Adrenal gland (tissue), 5 donors: ENCODE measurements around the gene BAG3.

ENCODE experiments used
- POLR2A ChIP-seq, 2 donors: fragments of 450-650 bp; IDR thresholded peaks; one replicate each; pipeline ENCODE4 v1.6.1; 2017; ENCODE audit warnings: antibody characterized with exemption in 2 of 2, mild to moderate bottlenecking in 2 of 2, moderate library complexity in 1 of 2
- TF ChIP-seq, protein P1 (sequence below), 6 experiments: fragments of 450-650 bp in 4 of 6; fragments of 200-600 bp in 2 of 6; sonication (generic) in 1 of 6; IDR thresholded peaks; 1 replicate in 5 of 6; 2 replicates in 1 of 6; pipeline versions ENCODE4 v1.5.1 to v1.8.0; 2016 to 2021; ENCODE audit warnings: antibody characterized with exemption in 6 of 6, mild to moderate bottlenecking in 2 of 6, moderate library complexity in 1 of 6
- donor health status: DM: no; HTN: no; CAD: no.

DNA sequence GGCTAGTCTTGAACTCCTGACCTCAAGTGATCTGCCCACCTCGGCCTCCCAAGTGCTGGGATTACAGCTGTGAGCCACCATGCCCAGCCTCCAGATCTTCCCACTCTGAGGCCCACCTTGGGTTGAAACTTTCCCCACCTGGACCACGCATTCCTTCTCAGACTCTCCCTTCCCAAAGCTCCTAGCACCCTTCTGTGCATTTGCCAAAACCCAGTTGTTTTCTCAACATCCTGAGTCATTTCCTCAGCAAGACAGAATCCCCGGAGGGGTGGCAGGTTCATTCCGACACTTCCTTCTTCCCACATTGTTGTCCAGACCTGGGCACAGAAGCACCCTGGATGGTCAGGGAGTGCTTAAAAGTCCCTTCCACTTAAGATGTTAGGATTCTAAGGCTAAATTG, 28.9 kb downstream of the BAG3 start:
- TF ChIP-seq, protein P1, sequence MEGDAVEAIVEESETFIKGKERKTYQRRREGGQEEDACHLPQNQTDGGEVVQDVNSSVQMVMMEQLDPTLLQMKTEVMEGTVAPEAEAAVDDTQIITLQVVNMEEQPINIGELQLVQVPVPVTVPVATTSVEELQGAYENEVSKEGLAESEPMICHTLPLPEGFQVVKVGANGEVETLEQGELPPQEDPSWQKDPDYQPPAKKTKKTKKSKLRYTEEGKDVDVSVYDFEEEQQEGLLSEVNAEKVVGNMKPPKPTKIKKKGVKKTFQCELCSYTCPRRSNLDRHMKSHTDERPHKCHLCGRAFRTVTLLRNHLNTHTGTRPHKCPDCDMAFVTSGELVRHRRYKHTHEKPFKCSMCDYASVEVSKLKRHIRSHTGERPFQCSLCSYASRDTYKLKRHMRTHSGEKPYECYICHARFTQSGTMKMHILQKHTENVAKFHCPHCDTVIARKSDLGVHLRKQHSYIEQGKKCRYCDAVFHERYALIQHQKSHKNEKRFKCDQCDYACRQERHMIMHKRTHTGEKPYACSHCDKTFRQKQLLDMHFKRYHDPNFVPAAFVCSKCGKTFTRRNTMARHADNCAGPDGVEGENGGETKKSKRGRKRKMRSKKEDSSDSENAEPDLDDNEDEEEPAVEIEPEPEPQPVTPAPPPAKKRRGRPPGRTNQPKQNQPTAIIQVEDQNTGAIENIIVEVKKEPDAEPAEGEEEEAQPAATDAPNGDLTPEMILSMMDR (IDR thresholded peaks at IDR 0.05) = no peak
- TF ChIP-seq POLR2A (IDR thresholded peaks at IDR 0.05) = no peak
